ENCODE data around the gene ZNF654.

DNA sequence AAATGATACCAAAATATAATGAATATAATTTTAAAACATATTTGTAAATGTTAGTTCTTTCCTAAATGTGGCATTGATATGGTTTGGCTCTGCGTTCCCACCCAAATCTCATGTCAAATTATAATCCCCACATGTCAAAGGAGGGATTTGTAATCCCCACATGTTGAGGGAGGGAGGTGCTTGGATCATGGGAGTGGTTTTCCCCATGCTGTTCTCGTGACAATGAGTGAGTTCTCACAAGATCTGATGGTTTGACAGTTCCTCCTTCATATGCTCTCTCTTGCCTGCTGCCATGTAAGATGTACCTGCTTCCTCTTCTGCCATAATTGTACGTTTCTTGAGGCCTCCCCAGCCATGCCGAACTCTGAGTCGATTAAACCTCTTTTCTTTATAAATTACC is 12.3 kb upstream of the ZNF654 start:
- no peak for TF ChIP-seq POLR2A (IDR thresholded peaks at IDR 0.05)
- TF ChIP-seq, protein P1, sequence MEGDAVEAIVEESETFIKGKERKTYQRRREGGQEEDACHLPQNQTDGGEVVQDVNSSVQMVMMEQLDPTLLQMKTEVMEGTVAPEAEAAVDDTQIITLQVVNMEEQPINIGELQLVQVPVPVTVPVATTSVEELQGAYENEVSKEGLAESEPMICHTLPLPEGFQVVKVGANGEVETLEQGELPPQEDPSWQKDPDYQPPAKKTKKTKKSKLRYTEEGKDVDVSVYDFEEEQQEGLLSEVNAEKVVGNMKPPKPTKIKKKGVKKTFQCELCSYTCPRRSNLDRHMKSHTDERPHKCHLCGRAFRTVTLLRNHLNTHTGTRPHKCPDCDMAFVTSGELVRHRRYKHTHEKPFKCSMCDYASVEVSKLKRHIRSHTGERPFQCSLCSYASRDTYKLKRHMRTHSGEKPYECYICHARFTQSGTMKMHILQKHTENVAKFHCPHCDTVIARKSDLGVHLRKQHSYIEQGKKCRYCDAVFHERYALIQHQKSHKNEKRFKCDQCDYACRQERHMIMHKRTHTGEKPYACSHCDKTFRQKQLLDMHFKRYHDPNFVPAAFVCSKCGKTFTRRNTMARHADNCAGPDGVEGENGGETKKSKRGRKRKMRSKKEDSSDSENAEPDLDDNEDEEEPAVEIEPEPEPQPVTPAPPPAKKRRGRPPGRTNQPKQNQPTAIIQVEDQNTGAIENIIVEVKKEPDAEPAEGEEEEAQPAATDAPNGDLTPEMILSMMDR (IDR thresholded peaks at IDR 0.05 in 8 of 11, conservative IDR thresholded peaks at IDR 0.05 in 3 of 11), result no peak

Measured in spleen (tissue), 7 donors.